Liver (tissue), 9 donors: ENCODE measurements around the gene AKR1C1. TPM values are rescaled to one million over a fixed set of nuclear protein-coding genes. Genes with fewer than 3 reads are reported as not detected.
"Not testable (repeated sequence)": the region's sequence is repeated elsewhere in the genome, so short reads cannot be mapped to it uniquely, and the experiment has no call there.

Experiments
- DNase-seq: peaks from one replicate; pipeline ENCODE4 v3.0.0-alpha.2; 2017; ENCODE audit warnings: low spot score
- H3K27ac ChIP-seq, 2 donors: one replicate each; pipeline ENCODE4 v1.7.0; 2013; ENCODE audit warnings: inconsistent platforms in 2 of 2, low read length in 2 of 2, control low read depth in 1 of 2, low read depth in 1 of 2, mild to moderate bottlenecking in 1 of 2
- H3K27me3 ChIP-seq, 4 donors: one replicate each; pipeline versions ENCODE4 v1.6.1 to v1.7.0; 2013; ENCODE audit warnings: low read length in 3 of 4, inconsistent platforms in 1 of 4, mild to moderate bottlenecking in 1 of 4, moderate library complexity in 1 of 4; ENCODE audit not compliant: control insufficient read depth in 4 of 4, insufficient read depth in 4 of 4
- H3K36me3 ChIP-seq, 4 donors: one replicate each; pipeline versions ENCODE4 v1.6.1 to v1.7.0; 2013; ENCODE audit warnings: low read length in 3 of 4, mild to moderate bottlenecking in 3 of 4, low read depth in 1 of 4, moderate library complexity in 1 of 4; ENCODE audit not compliant: control insufficient read depth in 4 of 4, insufficient read depth in 3 of 4
- H3K4me1 ChIP-seq, 4 donors: one replicate each; pipeline versions ENCODE4 v1.6.1 to v1.7.0; 2013; ENCODE audit warnings: low read length in 3 of 4, mild to moderate bottlenecking in 3 of 4, moderate library complexity in 1 of 4; ENCODE audit not compliant: control insufficient read depth in 4 of 4, insufficient read depth in 4 of 4
- H3K4me3 ChIP-seq, 3 donors: one replicate each; pipeline versions ENCODE4 v1.6.1 to v1.7.0; 2013; ENCODE audit warnings: low read length in 3 of 3, control low read depth in 1 of 3, low read depth in 1 of 3, mild to moderate bottlenecking in 1 of 3
- H3K9ac ChIP-seq, 2 donors: one replicate each; pipeline ENCODE4 v1.7.0; 2013; ENCODE audit warnings: low read length in 2 of 2, mild to moderate bottlenecking in 2 of 2, moderate library complexity in 2 of 2, control low read depth in 1 of 2, low read depth in 1 of 2
- H3K9me3 ChIP-seq, 4 donors: one replicate each; pipeline versions ENCODE4 v1.6.1 to v1.7.0; 2013; ENCODE audit warnings: low read length in 3 of 4; ENCODE audit not compliant: control insufficient read depth in 4 of 4
- CTCF ChIP-seq: fragments of 150-350 bp; IDR thresholded peaks from 2 replicates; pipeline ENCODE4 v1.5.1; 2017; ENCODE audit warnings: improper control_type of control experiment, low read depth, low read length; ENCODE audit not compliant: missing input control
- EGR1 ChIP-seq, 2 donors: IDR thresholded peaks; 2 replicates each; pipeline ENCODE4 v1.6.1; 2016 to 2018; ENCODE audit warnings: antibody characterized with exemption in 2 of 2, low read depth in 2 of 2
- FOXA1 ChIP-seq: IDR thresholded peaks from 2 replicates; pipeline ENCODE4 v1.6.1; 2016; ENCODE audit warnings: antibody characterized with exemption
- FOXA2 ChIP-seq: IDR thresholded peaks from 2 replicates; pipeline ENCODE4 v1.6.1; 2016; ENCODE audit warnings: antibody characterized with exemption
- GABPA ChIP-seq, 2 donors: IDR thresholded peaks in 1 of 2; conservative IDR thresholded peaks in 1 of 2; 2 replicates each; pipeline ENCODE4 v1.6.1; 2016; ENCODE audit warnings: antibody characterized with exemption in 2 of 2, mild to moderate bottlenecking in 1 of 2, moderate library complexity in 1 of 2
- HNF4A ChIP-seq, 2 donors: conservative IDR thresholded peaks; 2 replicates each; pipeline ENCODE4 v1.6.1; 2016; ENCODE audit warnings: antibody characterized with exemption in 2 of 2, mild to moderate bottlenecking in 2 of 2
- HNF4G ChIP-seq: IDR thresholded peaks from 2 replicates; pipeline ENCODE4 v1.6.1; 2016; ENCODE audit warnings: antibody characterized with exemption
- JUND ChIP-seq, 2 donors: IDR thresholded peaks; 2 replicates each; pipeline ENCODE4 v1.6.1; 2016; ENCODE audit warnings: antibody characterized with exemption in 2 of 2
- NR2F2 ChIP-seq: IDR thresholded peaks from 2 replicates; pipeline ENCODE4 v1.6.1; 2016; ENCODE audit warnings: antibody characterized with exemption
- RAD21 ChIP-seq, 2 donors: IDR thresholded peaks; 2 replicates each; pipeline ENCODE4 v1.6.1; 2016; ENCODE audit warnings: antibody characterized with exemption in 2 of 2, mild to moderate bottlenecking in 2 of 2
- REST ChIP-seq: IDR thresholded peaks from 2 replicates; pipeline ENCODE4 v1.6.1; 2016; ENCODE audit warnings: antibody characterized with exemption, mild to moderate bottlenecking
- RXRA ChIP-seq, 2 donors: IDR thresholded peaks; 2 replicates each; pipeline ENCODE4 v1.6.1; 2017 to 2018; ENCODE audit warnings: antibody characterized with exemption in 2 of 2, mild to moderate bottlenecking in 1 of 2
- SP1 ChIP-seq: IDR thresholded peaks from 2 replicates; pipeline ENCODE4 v1.6.1; 2018; ENCODE audit warnings: antibody characterized with exemption, mild to moderate bottlenecking
- TAF1 ChIP-seq: conservative IDR thresholded peaks from 2 replicates; pipeline ENCODE4 v1.6.1; 2016; ENCODE audit warnings: antibody characterized with exemption, mild to moderate bottlenecking
- YY1 ChIP-seq: IDR thresholded peaks from 2 replicates; pipeline ENCODE4 v1.6.1; 2016; ENCODE audit warnings: antibody characterized with exemption, mild to moderate bottlenecking
- ZBTB33 ChIP-seq: IDR thresholded peaks from 2 replicates; pipeline ENCODE4 v1.6.1; 2016; ENCODE audit warnings: antibody characterized with exemption
- WGBS: extraction: QIAGEN DNeasy Blood & Tissue Kit; methylation state at CpG from one replicate; pipeline ENCODE4 v1.1.7; 2013; 5-methylcytosine and 5-hydroxymethylcytosine counted together
- polyA plus RNA-seq, 2 donors: library from polyadenylated mRNA; stranded (reverse) in 1 of 2; unstranded in 1 of 2; fragments of 200-250 nt in 1 of 2; fragments of >200 nt in 1 of 2; fragmentation: Nextera tagmentation in 1 of 2; extraction: Ambion mirVana in 1 of 2; gene quantifications; one replicate each; pipeline versions ENCODE4 v1.2.1 to v1.2.3, GENCODE V29; 2013 to 2015
- total RNA-seq, 2 donors: library from RNA; depleted of rRNA; stranded (reverse); fragments of >200 nt; gene quantifications; one replicate each; pipeline ENCODE4 v1.2.3, GENCODE V29; 2014
- TF ChIP-seq, protein P1 (sequence below): IDR thresholded peaks from 2 replicates; pipeline ENCODE4 v1.6.1; 2016; ENCODE audit warnings: antibody characterized with exemption
- TF ChIP-seq, protein P2 (sequence below): IDR thresholded peaks from 2 replicates; pipeline ENCODE4 v1.6.1; 2016; ENCODE audit warnings: antibody characterized with exemption
- donor health status: healthy.
- donor health status: healthy.
- donor health status: healthy.
- donor health status: healthy.
- donor health status: healthy.

The AKR1C1 gene
- total and polyA plus RNA-seq, 4 donors = 128 to 540 (median 145) TPM

DNA sequence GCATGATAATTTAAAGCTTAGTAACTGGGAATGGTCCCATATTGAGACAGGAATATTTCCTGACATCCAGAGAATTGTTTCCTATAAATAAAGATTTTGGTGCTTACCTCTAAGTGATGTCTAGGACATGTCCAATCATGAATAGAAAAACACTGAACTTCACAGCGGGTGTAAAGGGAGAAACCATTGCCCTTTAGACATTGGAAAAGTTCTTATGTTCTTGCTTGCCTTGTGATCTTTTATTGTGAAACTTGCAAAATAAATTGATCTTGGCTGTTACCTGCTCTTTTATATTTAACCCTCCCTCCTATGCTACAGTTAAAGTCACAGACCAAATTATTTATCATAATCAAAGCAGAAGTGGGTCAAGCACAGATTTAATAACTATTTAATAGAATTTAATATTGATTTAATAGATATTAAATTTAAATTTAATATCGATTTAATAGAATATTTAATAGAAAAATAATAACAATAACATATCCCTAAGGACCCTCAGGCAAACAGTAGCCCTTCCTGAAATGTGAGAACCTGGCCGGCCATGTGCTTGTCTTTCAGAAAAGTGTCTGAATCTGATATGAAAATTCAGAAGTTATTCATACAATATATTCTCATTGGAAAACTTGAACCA lies 47.0 kb upstream of the AKR1C1 start:
- H3K9ac ChIP-seq = peak overlapping the region in 1 of 2 donors; percentile 96
- H3K27me3 ChIP-seq = no peaks in the 10 kb centered on the region
- H3K27ac ChIP-seq = peak overlapping the region in 1 of 2 donors; percentile 36
- no peaks in the 10 kb centered on the region for H3K9me3 ChIP-seq
- 74% methylated on average over 3 of the region's 3 CpGs for WGBS
- peak overlapping the region; percentile 38 to 76 (median 53) for H3K4me3 ChIP-seq
- no peak for DNase-seq
- peaks cover 0 to 5% (median 0%) of the 10 kb centered on the region in 4 donors for H3K4me1 ChIP-seq
- H3K36me3 ChIP-seq = no peaks in the 10 kb centered on the region
- TF ChIP-seq ZBTB33 (peak; percentile 67), JUND (IDR thresholded peaks at IDR 0.05) (peak in 1 of 2 donors; percentile 63), NR2F2 (no peak), SP1 (peak; percentile 40), EGR1 (IDR thresholded peaks at IDR 0.05; ENCODE audit: low read depth in 2 of 2) (peak in 1 of 2 donors; percentile 42), HNF4G (peak; percentile 15), RAD21 (IDR thresholded peaks at IDR 0.05) (peak in 1 of 2 donors; percentile 45), REST (peak; percentile 90), FOXA1 (no peak), FOXA2 (peak; percentile 13), YY1 (peak; percentile 94), HNF4A (conservative IDR thresholded peaks at IDR 0.05) (peak; percentile 58 to 84), TAF1 (peak; percentile 91), GABPA (IDR thresholded peaks at IDR 0.05 in 1 of 2, conservative IDR thresholded peaks at IDR 0.05 in 1 of 2) (no peak), RXRA (IDR thresholded peaks at IDR 0.05) (peak; percentile 41 to 82)
- TF ChIP-seq, protein P1, sequence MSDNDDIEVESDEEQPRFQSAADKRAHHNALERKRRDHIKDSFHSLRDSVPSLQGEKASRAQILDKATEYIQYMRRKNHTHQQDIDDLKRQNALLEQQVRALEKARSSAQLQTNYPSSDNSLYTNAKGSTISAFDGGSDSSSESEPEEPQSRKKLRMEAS = peak; percentile 59

GRCh38 chr10:4918236-4918635 lies 45.0 kb upstream of the AKR1C1 start:
- peaks cover 0 to 5% (median 0%) of the 10 kb centered on the region in 4 donors for H3K4me1 ChIP-seq
- no peak overlapping the region for H3K4me3 ChIP-seq
- 64% methylated on average over 1 of the region's 1 CpG for WGBS
- no peak for DNase-seq
- H3K36me3 ChIP-seq = no peaks in the 10 kb centered on the region
- H3K27ac ChIP-seq = no peak overlapping the region
- no peaks in the 10 kb centered on the region for H3K27me3 ChIP-seq
- H3K9me3 ChIP-seq = no peaks in the 10 kb centered on the region
- H3K9ac ChIP-seq = no peak overlapping the region
- TF ChIP-seq CTCF (no peak), RXRA (IDR thresholded peaks at IDR 0.05) (no peak), FOXA1 (no peak)
- TF ChIP-seq, protein P2, sequence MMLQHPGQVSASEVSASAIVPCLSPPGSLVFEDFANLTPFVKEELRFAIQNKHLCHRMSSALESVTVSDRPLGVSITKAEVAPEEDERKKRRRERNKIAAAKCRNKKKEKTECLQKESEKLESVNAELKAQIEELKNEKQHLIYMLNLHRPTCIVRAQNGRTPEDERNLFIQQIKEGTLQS = no peak

GRCh38 chr10:4924482-4924881 lies 38.7 kb upstream of the AKR1C1 start:
- not testable (repeated sequence) for H3K27me3 ChIP-seq, H3K4me3 ChIP-seq, H3K9ac ChIP-seq, H3K36me3 ChIP-seq, DNase-seq, H3K4me1 ChIP-seq, H3K9me3 ChIP-seq, H3K27ac ChIP-seq
